CD14-positive monocyte (primary cell): ENCODE data around the gene TTC39B. TPM values are rescaled to one million over a fixed set of nuclear protein-coding genes. Genes with fewer than 3 reads are reported as not detected.

Experiments
- DNase-seq, 3 donors: peaks; one replicate each; pipeline ENCODE4 v3.0.0-alpha.2; 2011 to 2022
- H2AFZ ChIP-seq: 2 replicates; pipeline ENCODE4 v1.6.0; 2012; ENCODE audit warnings: mild to moderate bottlenecking, low read depth, low read length, inconsistent platforms; ENCODE audit not compliant: insufficient read depth, poor library complexity, severe bottlenecking
- H3K27ac ChIP-seq, 2 donors: 1 replicate in 1 of 2; 2 replicates in 1 of 2; pipeline ENCODE4 v1.5.1; 2012 to 2013; ENCODE audit warnings: low read length in 2 of 2, control low read depth in 1 of 2, inconsistent platforms in 1 of 2, low read depth in 1 of 2, mild to moderate bottlenecking in 1 of 2
- H3K27me3 ChIP-seq, 2 donors: one replicate each; pipeline versions ENCODE4 v1.6.0 to v1.6.1; 2011 to 2013; ENCODE audit warnings: low read length in 2 of 2; ENCODE audit not compliant: control insufficient read depth in 2 of 2, insufficient read depth in 2 of 2
- H3K36me3 ChIP-seq, 2 donors: replicated peaks in 1 of 2; 1 replicate in 1 of 2; 2 replicates in 1 of 2; pipeline versions ENCODE4 v1.5.1 to v1.6.1; 2012 to 2013; ENCODE audit warnings: low read length in 2 of 2, control low read depth in 1 of 2, inconsistent platforms in 1 of 2, mild to moderate bottlenecking in 1 of 2; ENCODE audit not compliant: insufficient read depth in 2 of 2, control insufficient read depth in 1 of 2
- H3K4me1 ChIP-seq, 2 donors: 1 replicate in 1 of 2; 2 replicates in 1 of 2; pipeline versions ENCODE4 v1.5.1 to v1.6.1; 2012 to 2013; ENCODE audit warnings: low read length in 2 of 2, control low read depth in 1 of 2, inconsistent platforms in 1 of 2, mild to moderate bottlenecking in 1 of 2, moderate library complexity in 1 of 2; ENCODE audit not compliant: insufficient read depth in 2 of 2, control insufficient read depth in 1 of 2
- H3K4me2 ChIP-seq: replicated peaks from 2 replicates; pipeline ENCODE3; 2012; ENCODE audit warnings: low read length, moderate library complexity, mild to moderate bottlenecking; ENCODE audit not compliant: poor library complexity, severe bottlenecking; ENCODE audit errors: extremely low read depth
- H3K4me3 ChIP-seq, 3 experiments: fragments of 200-600 bp in 1 of 3; sonication (generic) in 1 of 3; replicated peaks in 1 of 3; 1 replicate in 2 of 3; 2 replicates in 1 of 3; pipeline ENCODE4 v1.5.1; 2011 to 2013; ENCODE audit warnings: low read length in 3 of 3, mild to moderate bottlenecking in 3 of 3, control low read depth in 2 of 3, low read depth in 2 of 3, inconsistent platforms in 1 of 3, moderate library complexity in 1 of 3
- H3K79me2 ChIP-seq: 2 replicates; pipeline ENCODE4 v1.6.0; 2012; ENCODE audit warnings: mild to moderate bottlenecking, control low read depth, inconsistent platforms, low read length, moderate library complexity; ENCODE audit not compliant: insufficient read depth
- H3K9ac ChIP-seq: 2 replicates; pipeline ENCODE4 v1.6.0; 2017; ENCODE audit warnings: low read length, mild to moderate bottlenecking; ENCODE audit not compliant: insufficient read depth, poor library complexity, severe bottlenecking
- H3K9me3 ChIP-seq, 2 donors: replicated peaks in 1 of 2; 1 replicate in 1 of 2; 2 replicates in 1 of 2; pipeline versions ENCODE4 v1.5.1 to v1.6.1; 2012 to 2013; ENCODE audit warnings: low read length in 2 of 2, control low read depth in 1 of 2; ENCODE audit not compliant: control insufficient read depth in 1 of 2, insufficient read depth in 1 of 2
- H4K20me1 ChIP-seq: 2 replicates; pipeline ENCODE4 v1.6.0; 2012; ENCODE audit warnings: mild to moderate bottlenecking, low read length, control low read depth, moderate library complexity; ENCODE audit not compliant: insufficient read depth
- H3K27ac Mint-ChIP-seq, 7 donors: one replicate each; pipeline ENCODE4 v1.8.0; 2020; ENCODE audit warnings: mild to moderate bottlenecking in 7 of 7, mixed read lengths in 7 of 7, moderate library complexity in 6 of 7, inconsistent platforms in 2 of 7
- H3K27me3 Mint-ChIP-seq, 3 donors: one replicate each; pipeline ENCODE4 v1.8.0; 2021 to 2022; ENCODE audit warnings: low read depth in 3 of 3, mild to moderate bottlenecking in 3 of 3, mixed read lengths in 3 of 3, moderate library complexity in 3 of 3, inconsistent platforms in 1 of 3
- H3K36me3 Mint-ChIP-seq, 2 donors: one replicate each; pipeline ENCODE4 v1.8.0; 2020; ENCODE audit warnings: mixed read lengths in 2 of 2, inconsistent platforms in 1 of 2, mild to moderate bottlenecking in 1 of 2
- H3K4me1 Mint-ChIP-seq: one replicate; pipeline ENCODE4 v1.8.0; 2020; ENCODE audit warnings: mild to moderate bottlenecking, mixed read lengths
- H3K4me3 Mint-ChIP-seq, 2 donors: one replicate each; pipeline ENCODE4 v1.8.0; 2020; ENCODE audit warnings: mild to moderate bottlenecking in 2 of 2, mixed read lengths in 2 of 2, moderate library complexity in 1 of 2
- H3K9me3 Mint-ChIP-seq, 7 donors: one replicate each; pipeline ENCODE4 v1.8.0; 2020 to 2022; ENCODE audit warnings: mixed read lengths in 7 of 7, mild to moderate bottlenecking in 6 of 7, moderate library complexity in 6 of 7, inconsistent platforms in 2 of 7
- CTCF ChIP-seq: fragments of 200-600 bp; IDR thresholded peaks from one replicate; pipeline ENCODE4 v1.8.0; 2022; ENCODE audit warnings: antibody characterized with exemption, mild to moderate bottlenecking
- WGBS: methylation state at CpG from one replicate; pipeline ENCODE4 v1.1.5; 2013; ENCODE audit warnings: missing lambda C conversion rate; ENCODE audit not compliant: insufficient coverage; 5-methylcytosine and 5-hydroxymethylcytosine counted together
- intact Hi-C, 2 donors: fragments of 100-400 bp; cut with micrococcal nuclease; formaldehyde crosslinking; loops; one replicate each; pipeline versions ENCODE4 v1.15.0 to v1.15.1; 2023
- polyA plus RNA-seq, 3 donors: library from polyadenylated mRNA; depleted of rRNA in 1 of 3; unstranded in 2 of 3; stranded (reverse) in 1 of 3; fragments of 300-500 nt in 2 of 3; fragments of >200 nt in 1 of 3; fragmentation: Illumina TruSeq in 2 of 3; gene quantifications; 1 replicate in 2 of 3; 2 replicates in 1 of 3; pipeline ENCODE4 v1.2.3, GENCODE V29; 2012 to 2021

The TTC39B gene
- polyA plus RNA-seq, 3 donors: 0.87 to 5.3 (median 3.1) TPM

- H3K4me3 Mint-ChIP-seq: no peak overlapping the region
- no peak overlapping the region for H3K27ac Mint-ChIP-seq
- peak overlapping the region; percentile 35 for H2AFZ ChIP-seq
Observed at GRCh38 chr9:15135164-15135792, 171.7 kb downstream of the TTC39B start.

GRCh38 chr9:15133488-15133887 is 173.5 kb downstream of the TTC39B start:
- Histone ChIP-seq H3K4me2 (no peak overlapping the region), H3K9ac (no peak overlapping the region), H3K4me3 (no peak overlapping the region), H3K27ac (no peak overlapping the region), H3K36me3 (no peaks in the 10 kb centered on the region), H2AFZ (no peak overlapping the region), H3K9me3 (no peaks in the 10 kb centered on the region), H4K20me1 (no peaks in the 10 kb centered on the region), H3K27me3 (no peaks in the 10 kb centered on the region), H3K4me1 (peaks cover 2 to 3% of the 10 kb centered on the region in 2 donors), H3K79me2 (no peaks in the 10 kb centered on the region)
- no peak for TF ChIP-seq CTCF
- Mint-ChIP-seq H3K9me3 (no peaks in the 10 kb centered on the region), H3K4me1 (peaks cover 10% of the 10 kb centered on the region), H3K27me3 (peaks cover 1 to 8% (median 2%) of the 10 kb centered on the region in 3 donors), H3K4me3 (no peak overlapping the region), H3K36me3 (no peaks in the 10 kb centered on the region), H3K27ac (no peak overlapping the region)
- no peak for DNase-seq
- intact Hi-C loops: no loop called here
- WGBS: no CpG with 5 or more reads among the region's 3 CpGs

More at GRCh38 chr9:15135164-15135792, 171.7 kb downstream of the TTC39B start:
- Histone ChIP-seq H3K27me3 (no peaks in the 10 kb centered on the region), H3K9me3 (no peaks in the 10 kb centered on the region), H4K20me1 (no peaks in the 10 kb centered on the region), H3K79me2 (no peaks in the 10 kb centered on the region), H3K4me2 (no peak overlapping the region), H3K9ac (no peak overlapping the region), H3K4me3 (no peak overlapping the region), H3K4me1 (peaks cover 2 to 3% of the 10 kb centered on the region in 2 donors), H3K36me3 (no peaks in the 10 kb centered on the region), H3K27ac (no peak overlapping the region)
- peak; percentile 82 for TF ChIP-seq CTCF
- WGBS: 36% methylated on average over 18 of the region's 18 CpGs
- intact Hi-C loops: no loop called here
- Mint-ChIP-seq H3K4me1 (peaks cover 10% of the 10 kb centered on the region), H3K9me3 (peaks cover 0 to 2% (median 0%) of the 10 kb centered on the region in 7 donors), H3K36me3 (no peaks in the 10 kb centered on the region), H3K27me3 (peaks cover 0 to 6% (median 2%) of the 10 kb centered on the region in 3 donors)
- peak in 2 of 3 donors; percentile 9 to 10 for DNase-seq
